Panc1 (cell line): Measurements from ENCODE around the gene CADPS2. TPM values are rescaled to one million over a fixed set of nuclear protein-coding genes. Genes with fewer than 3 reads are reported as not detected.

Experiments used
- ATAC-seq: fragments of 200-7000 bp; cut with Tn5 transposase; 2 replicates; pipeline ENCODE4 v1.9.1; 2020; ENCODE audit warnings: mild to moderate bottlenecking, moderate library complexity
- BruUV-seq: library from RNA; stranded (reverse); fragments of 400-500 nt; replicated peaks from 2 replicates; lab custom pipeline; 2021; lab: Mats Ljungman, UMichigan
- CTCF ChIA-PET: fragments of 300-600 bp; sonication (Branson Sonifier 250); formaldehyde crosslinking; loops from one replicate; lab custom pipeline; 2022; ENCODE audit warnings: antibody characterized with exemption; lab: Charles Lee
- POLR2A ChIA-PET: fragments of 300-600 bp; sonication (Branson Sonifier 250); formaldehyde crosslinking; loops from one replicate; lab custom pipeline; 2022; ENCODE audit warnings: antibody characterized with exemption; lab: Charles Lee
- DNase-seq: peaks from one replicate; pipeline ENCODE4 v3.0.0-alpha.2; 2010; ENCODE audit warnings: low read depth, low spot score
- H3K27ac ChIP-seq: 2 replicates; pipeline ENCODE4 v1.5.1; 2011; ENCODE audit warnings: mild to moderate bottlenecking, low read length, inconsistent platforms
- H3K27me3 ChIP-seq: fragments of 200-500 bp; sonication (Bioruptor generic); 2 replicates; pipeline ENCODE4 v1.6.0; 2014; ENCODE audit warnings: low read length, inconsistent platforms; ENCODE audit not compliant: control insufficient read depth, insufficient read depth
- H3K36me3 ChIP-seq: fragments of 200-500 bp; sonication (Bioruptor generic); 2 replicates; pipeline ENCODE4 v1.5.1; 2014; ENCODE audit warnings: inconsistent platforms, mild to moderate bottlenecking, low read length, moderate library complexity; ENCODE audit not compliant: control insufficient read depth, insufficient read depth
- H3K4me1 ChIP-seq: 2 replicates; pipeline ENCODE4 v1.5.1; 2011; ENCODE audit warnings: inconsistent platforms, mild to moderate bottlenecking, low read length, moderate library complexity; ENCODE audit not compliant: control insufficient read depth, insufficient read depth
- H3K4me3 ChIP-seq, 2 experiments: 2 replicates each; pipeline ENCODE4 v1.5.1; 2011 to 2012; ENCODE audit warnings: low read depth in 2 of 2, low read length in 2 of 2, mild to moderate bottlenecking in 2 of 2, inconsistent platforms in 1 of 2, moderate library complexity in 1 of 2
- H3K9me3 ChIP-seq: fragments of 200-500 bp; sonication (Bioruptor generic); 2 replicates; pipeline ENCODE4 v1.5.1; 2014; ENCODE audit warnings: low read depth, mild to moderate bottlenecking, inconsistent platforms, low read length, moderate library complexity; ENCODE audit not compliant: control insufficient read depth, insufficient read depth
- CTCF ChIP-seq: fragments of 450-650 bp; IDR thresholded peaks from 2 replicates; pipeline ENCODE4 v1.5.1; 2017; ENCODE audit warnings: mild to moderate bottlenecking
- POLR2AphosphoS5 ChIP-seq: IDR thresholded peaks from 2 replicates; pipeline ENCODE4 v1.6.1; 2012; ENCODE audit warnings: mild to moderate bottlenecking, low read depth, low read length, moderate library complexity
- REST ChIP-seq, 2 experiments: IDR thresholded peaks; 2 replicates each; pipeline ENCODE4 v1.6.1; 2011 to 2012; ENCODE audit warnings: low read depth in 2 of 2, control low read depth in 1 of 2, low read length in 1 of 2, mild to moderate bottlenecking in 1 of 2, moderate library complexity in 1 of 2; ENCODE audit not compliant: insufficient read depth in 1 of 2
- SIN3A ChIP-seq: IDR thresholded peaks from 2 replicates; pipeline ENCODE4 v1.6.1; 2012; ENCODE audit warnings: low read depth, mild to moderate bottlenecking, low read length, moderate library complexity, borderline replicate concordance; ENCODE audit not compliant: insufficient read depth
- TCF7L2 ChIP-seq: IDR thresholded peaks from 2 replicates; pipeline ENCODE4 v1.6.1; 2011; ENCODE audit warnings: mild to moderate bottlenecking, low read depth, low read length, inconsistent platforms
- in situ Hi-C: cut with HindIII; loops from 2 replicates; pipeline ENCODE4 v1.10.0; 2016; ENCODE audit warnings: low sequenced_read_pairs, low pct_unique_long_range_greater_than_20kb
- intact Hi-C: fragments of 100-400 bp; cut with micrococcal nuclease; formaldehyde crosslinking; loops from one replicate; pipeline ENCODE4 v1.10.0; 2022; ENCODE audit not compliant: unreplicated experiment
- total RNA-seq: library from RNA; stranded (reverse); gene quantifications from one replicate; pipeline ENCODE4 v1.2.1, GENCODE V29; 2021; ENCODE audit not compliant: unreplicated experiment

Gene CADPS2
- total RNA-seq, 1 experiment from 2014 or later: 1.6 TPM

- POLR2A ChIA-PET: no interaction called here
Measured at GRCh38 chr7:122764902-122765301, 121.4 kb downstream of the CADPS2 start.

GRCh38 chr7:122764020-122764419 lies 122.2 kb downstream of the CADPS2 start:
- Histone ChIP-seq H3K9me3 (no peaks in the 10 kb centered on the region), H3K27me3 (no peaks in the 10 kb centered on the region), H3K4me3 (no peak overlapping the region), H3K36me3 (no peaks in the 10 kb centered on the region), H3K27ac (no peak overlapping the region), H3K4me1 (no peaks in the 10 kb centered on the region)
- no peak for TF ChIP-seq SIN3A
- TF ChIP-seq CTCF: no peak
- no peak for TF ChIP-seq REST (IDR thresholded peaks at IDR 0.05; ENCODE audit: insufficient read depth in 1 of 2, low read depth in 2 of 2, low read length in 1 of 2)
- TF ChIP-seq TCF7L2: no peak
- no peak for TF ChIP-seq POLR2AphosphoS5
- no TSS peak for BruUV-seq
- intact Hi-C loops: no loop called here
- POLR2A ChIA-PET: no interaction called here
- in situ Hi-C loops: no loop called here
- CTCF ChIA-PET: no interaction called here
- ATAC-seq (no peak), DNase-seq (no peak)

More at GRCh38 chr7:122764902-122765301, 121.4 kb downstream of the CADPS2 start:
- intact Hi-C loops: no loop called here
- Histone ChIP-seq H3K27me3 (no peaks in the 10 kb centered on the region), H3K4me3 (no peak overlapping the region), H3K9me3 (no peaks in the 10 kb centered on the region), H3K4me1 (no peaks in the 10 kb centered on the region), H3K36me3 (no peaks in the 10 kb centered on the region), H3K27ac (no peak overlapping the region)
- no peak for DNase-seq
- ATAC-seq: no peak
- TF ChIP-seq REST (IDR thresholded peaks at IDR 0.05; ENCODE audit: insufficient read depth in 1 of 2, low read depth in 2 of 2, low read length in 1 of 2) (no peak), SIN3A (no peak), CTCF (no peak), POLR2AphosphoS5 (no peak), TCF7L2 (no peak)
- no TSS peak for BruUV-seq
- in situ Hi-C loops: no loop called here
- CTCF ChIA-PET: no interaction called here
